PC-3 (cell line): ENCODE measurements around the gene PRR30.

Source experiments
- CTCF ChIP-seq: fragments of 300-600 bp; sonication (generic); conservative IDR thresholded peaks from 2 replicates; pipeline ENCODE4 v1.5.1; 2017; ENCODE audit warnings: antibody characterized with exemption, low read depth, mild to moderate bottlenecking, low read length
- EZH2 ChIP-seq: fragments of 300-600 bp; sonication (generic); IDR thresholded peaks from one replicate; pipeline ENCODE4 v1.6.1; 2017; ENCODE audit warnings: antibody characterized with exemption, mild to moderate bottlenecking, low read length; ENCODE audit not compliant: unreplicated experiment

- TF ChIP-seq EZH2 (no peak), CTCF (no peak)
Measured at GRCh38 chr2:27102329-27102728, 36.9 kb downstream of the PRR30 start.
